Measurements from ENCODE around the gene FGF6. TPM values are rescaled to one million over a fixed set of nuclear protein-coding genes. Genes with fewer than 3 reads are reported as not detected.

FGF6 gene
- total and polyA plus RNA-seq, 10 donors: not detected

- H3K27me3 ChIP-seq (replicated peaks in 1 of 7): peaks cover 0 to 3% (median 0%) of the 10 kb centered on the region in 7 donors
- TF ChIP-seq POLR2AphosphoS5 (IDR thresholded peaks at IDR 0.05): no peak
- no peak for TF ChIP-seq CTCF (IDR thresholded peaks at IDR 0.05 in 8 of 11, conservative IDR thresholded peaks at IDR 0.05 in 3 of 11)
- no peak for TF ChIP-seq POLR2A (IDR thresholded peaks at IDR 0.05)
- no peaks in the 10 kb centered on the region for H3K36me3 ChIP-seq
- H3K4me3 ChIP-seq: no peak overlapping the region
- no peak overlapping the region for H3K27ac ChIP-seq
- no peaks in the 10 kb centered on the region for H3K9me3 ChIP-seq
- intact Hi-C loops (cut with DNase I; ENCODE audit: low total_unique reads): loop anchor here (10.0 kb wide), 1 partner anchor 102 kb away; no protein-coding TSS in a partner anchor
- WGBS, 5 donors: 88 to 95% (median 92%) methylated on average over 9 of the region's 9 CpGs
- H3K4me1 ChIP-seq: no peaks in the 10 kb centered on the region
- DNase-seq: no peak
Observed at GRCh38 chr12:4422985-4423384, 22.6 kb downstream of the FGF6 start.

- H3K4me1 ChIP-seq: no peaks in the 10 kb centered on the region
- H3K4me3 ChIP-seq: no peak overlapping the region
- H3K9me3 ChIP-seq: no peaks in the 10 kb centered on the region
- TF ChIP-seq POLR2AphosphoS5 (IDR thresholded peaks at IDR 0.05) (no peak), CTCF (IDR thresholded peaks at IDR 0.05 in 8 of 11, conservative IDR thresholded peaks at IDR 0.05 in 3 of 11) (peak in 10 of 11 experiments; percentile 20 to 66 (median 48)), POLR2A (IDR thresholded peaks at IDR 0.05) (no peak)
- H3K27me3 ChIP-seq (replicated peaks in 1 of 7): peaks cover 0 to 15% (median 3%) of the 10 kb centered on the region in 7 donors
- H3K27ac ChIP-seq: no peak overlapping the region
- intact Hi-C loops (cut with DNase I; ENCODE audit: low total_unique reads): loop anchor here (10.0 kb wide), 1 partner anchor 103 kb away; no protein-coding TSS in a partner anchor
- WGBS, 5 donors: 39 to 43% (median 41%) methylated on average over 4 of the region's 4 CpGs
- no peak for DNase-seq
- no peaks in the 10 kb centered on the region for H3K36me3 ChIP-seq
Observed at GRCh38 chr12:4421590-4422031, 24.0 kb downstream of the FGF6 start.

- H3K36me3 ChIP-seq: no peaks in the 10 kb centered on the region
- 85 to 90% (median 89%) methylated on average over 5 of the region's 5 CpGs for WGBS, 5 donors
- intact Hi-C loops (cut with DNase I; ENCODE audit: low total_unique reads): loop anchor here (10.0 kb wide), 1 partner anchor 105 kb away; no protein-coding TSS in a partner anchor
- H3K4me3 ChIP-seq: no peak overlapping the region
- H3K27me3 ChIP-seq (replicated peaks in 1 of 7): peaks cover 0 to 29% (median 3%) of the 10 kb centered on the region in 7 donors
- DNase-seq: no peak
- no peaks in the 10 kb centered on the region for H3K9me3 ChIP-seq
- H3K27ac ChIP-seq: no peak overlapping the region
- H3K4me1 ChIP-seq: no peaks in the 10 kb centered on the region
- TF ChIP-seq POLR2A (IDR thresholded peaks at IDR 0.05): no peak
- no peak for TF ChIP-seq POLR2AphosphoS5 (IDR thresholded peaks at IDR 0.05)
- TF ChIP-seq CTCF (IDR thresholded peaks at IDR 0.05 in 8 of 11, conservative IDR thresholded peaks at IDR 0.05 in 3 of 11): no peak
Observed at GRCh38 chr12:4420138-4420670, 25.4 kb downstream of the FGF6 start.

GRCh38 chr12:4418913-4419312, 26.7 kb downstream of the FGF6 start:
- Histone ChIP-seq H3K27me3 (replicated peaks in 1 of 7) (peaks cover 0 to 42% (median 3%) of the 10 kb centered on the region in 7 donors), H3K9me3 (no peaks in the 10 kb centered on the region), H3K4me1 (no peaks in the 10 kb centered on the region), H3K4me3 (no peak overlapping the region), H3K27ac (no peak overlapping the region), H3K36me3 (no peaks in the 10 kb centered on the region)
- no peak for DNase-seq
- WGBS, 5 donors: 79 to 91% (median 87%) methylated on average over 5 of the region's 5 CpGs
- intact Hi-C loops (cut with DNase I; ENCODE audit: low total_unique reads): no loop called here
- TF ChIP-seq POLR2A (IDR thresholded peaks at IDR 0.05) (no peak), CTCF (IDR thresholded peaks at IDR 0.05 in 8 of 11, conservative IDR thresholded peaks at IDR 0.05 in 3 of 11) (no peak), POLR2AphosphoS5 (IDR thresholded peaks at IDR 0.05) (no peak)

All from spleen (tissue), 11 donors.